GM18498 (cell line): ENCODE measurements around the gene ST6GALNAC5.

Source experiments
- ATAC-seq: cut with Tn5 transposase; IDR thresholded peaks from one replicate; pipeline ENCODE4 v1.9.1; 2021; ENCODE audit warnings: mild to moderate bottlenecking, moderate library complexity; ENCODE audit not compliant: unreplicated experiment

The ST6GALNAC5 gene

GRCh38 chr1:76998582-76999223, 131.4 kb downstream of the ST6GALNAC5 start:
- ATAC-seq = no peak

GRCh38 chr1:77007675-77008074, 140.4 kb downstream of the ST6GALNAC5 start:
- ATAC-seq = no peak

- ATAC-seq = no peak
These were observed 143.7 kb downstream of the ST6GALNAC5 start for GRCh38 chr1:77010937-77011336.

GRCh38 chr1:77012066-77012465, 144.8 kb downstream of the ST6GALNAC5 start:
- no peak for ATAC-seq

DNA sequence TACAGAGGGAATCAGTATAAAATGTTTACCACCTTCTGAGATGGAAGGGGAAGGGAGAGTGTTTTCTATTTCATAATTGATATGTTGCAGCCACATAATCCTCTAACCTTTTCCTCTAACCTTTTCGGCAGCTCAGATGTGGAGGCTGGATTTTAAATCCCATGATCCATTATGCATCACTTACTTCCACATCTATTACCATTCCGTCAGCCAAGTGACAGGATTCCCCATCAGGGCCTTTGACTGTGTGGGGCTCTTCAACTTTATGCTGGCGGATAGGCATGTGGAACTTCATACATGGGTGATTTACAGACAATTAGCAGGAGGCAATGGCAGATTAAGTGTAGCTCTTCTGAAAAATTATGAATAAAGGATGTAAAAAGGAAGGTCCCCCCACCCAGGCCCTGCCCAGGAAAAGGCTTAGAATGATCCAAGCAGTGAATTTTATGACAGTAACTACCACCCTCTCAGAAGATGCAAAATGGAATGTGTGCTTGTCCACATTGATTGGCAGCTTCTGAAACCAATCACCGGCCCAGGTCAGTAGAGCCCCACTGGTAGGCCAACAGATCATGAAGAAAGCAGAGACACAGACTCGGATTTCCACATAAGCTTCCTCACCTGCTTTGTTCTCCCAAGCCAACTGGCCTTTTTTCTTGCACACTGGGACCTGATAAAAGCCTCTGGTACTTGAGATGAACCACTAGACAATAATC, 147.0 kb downstream of the ST6GALNAC5 start:
- ATAC-seq = no peak

DNA sequence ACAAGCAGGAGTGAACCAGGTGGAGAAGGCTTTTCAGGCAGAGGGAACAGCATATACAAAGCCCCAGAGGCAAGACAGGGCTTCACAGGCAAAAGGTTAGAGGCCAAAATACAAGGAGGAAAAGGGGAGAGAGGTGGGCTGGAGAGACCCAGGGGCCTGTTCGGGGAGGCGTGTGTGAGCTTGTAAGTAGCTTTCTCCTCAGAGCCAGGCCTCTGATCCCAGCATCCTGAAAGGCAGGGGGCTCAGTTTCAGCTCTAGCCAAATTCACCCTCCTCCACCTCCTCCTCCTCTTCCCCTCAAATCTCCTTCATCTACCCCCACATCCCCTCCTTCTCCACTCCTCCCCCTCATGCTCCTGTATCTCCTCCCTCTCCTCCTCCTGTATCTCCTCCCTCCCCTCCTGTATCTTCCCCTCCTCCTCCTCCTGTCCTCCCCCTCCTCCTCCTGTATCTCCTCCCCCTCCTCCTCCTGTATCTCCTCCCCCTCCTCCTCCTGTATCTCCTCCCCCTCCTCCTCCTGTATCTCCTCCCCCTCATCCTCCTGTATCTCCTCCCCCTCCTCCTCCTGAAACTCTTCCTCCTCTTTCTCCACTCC, 148.6 kb downstream of the ST6GALNAC5 start:
- ATAC-seq = no peak

GRCh38 chr1:77016386-77016985, 149.2 kb downstream of the ST6GALNAC5 start:
- ATAC-seq = no peak

- ATAC-seq = no peak
These were observed 151.0 kb downstream of the ST6GALNAC5 start for GRCh38 chr1:77018311-77018710.

- no peak for ATAC-seq
These were observed 151.5 kb downstream of the ST6GALNAC5 start for GRCh38 chr1:77018761-77019160.

DNA sequence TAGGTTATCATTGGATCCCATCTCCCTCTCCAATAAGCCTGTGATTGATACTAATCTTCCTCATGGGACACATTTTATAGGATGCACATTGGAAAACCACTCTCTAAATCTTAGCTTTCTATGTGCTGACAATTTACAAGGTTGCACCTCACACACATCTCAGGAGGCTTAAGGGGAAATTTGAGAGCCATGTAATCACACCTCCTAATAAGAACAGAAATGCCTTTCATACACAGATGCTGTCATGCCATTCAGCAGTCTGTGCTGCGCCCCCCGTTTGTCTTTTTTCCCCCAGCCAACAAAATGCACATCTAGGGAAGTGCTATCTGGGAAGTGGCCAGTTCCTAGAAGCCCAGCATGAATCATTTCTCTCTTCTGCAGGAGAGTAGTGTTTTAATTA, 154.5 kb downstream of the ST6GALNAC5 start:
- no peak for ATAC-seq

DNA sequence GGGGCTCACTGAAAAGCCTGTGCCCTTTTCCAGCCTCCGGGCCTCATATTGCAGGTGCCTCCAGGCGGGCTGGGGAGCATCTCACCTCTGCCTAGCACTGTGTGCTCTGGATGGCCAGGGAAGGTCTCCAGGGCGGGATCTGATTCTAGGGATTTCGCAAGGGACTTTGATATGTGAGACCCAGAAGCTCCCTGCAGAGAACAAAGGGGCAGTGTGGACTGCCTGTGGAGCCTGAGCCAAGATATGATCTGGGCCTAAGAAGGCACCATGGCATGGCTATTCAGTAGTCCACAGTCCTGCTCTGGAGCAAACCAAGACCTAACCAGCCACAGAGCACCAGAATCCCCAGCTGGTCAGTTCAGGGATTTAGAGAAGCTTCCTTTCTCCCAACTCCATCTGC, 157.2 kb downstream of the ST6GALNAC5 start:
- no peak for ATAC-seq

DNA sequence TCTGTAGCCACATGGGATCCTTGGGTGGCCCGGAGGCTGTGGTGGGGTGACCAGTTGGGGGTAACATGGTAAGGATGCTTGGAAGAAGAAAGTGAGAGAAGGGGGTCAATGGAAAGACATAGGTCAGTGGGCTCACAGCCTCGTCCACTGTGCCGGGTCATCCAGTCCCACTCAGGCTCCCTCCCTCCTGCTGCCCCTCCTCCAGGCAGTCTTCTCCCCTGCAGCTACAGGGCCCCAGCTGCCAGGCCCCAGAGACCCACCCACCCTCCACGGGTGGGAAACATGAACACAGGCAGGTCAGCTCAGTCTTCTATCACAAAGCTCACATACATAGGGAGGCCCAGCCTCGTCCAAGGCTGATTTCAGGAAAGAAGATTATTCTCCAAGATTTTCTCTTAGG, 158.3 kb downstream of the ST6GALNAC5 start:
- no peak for ATAC-seq

DNA sequence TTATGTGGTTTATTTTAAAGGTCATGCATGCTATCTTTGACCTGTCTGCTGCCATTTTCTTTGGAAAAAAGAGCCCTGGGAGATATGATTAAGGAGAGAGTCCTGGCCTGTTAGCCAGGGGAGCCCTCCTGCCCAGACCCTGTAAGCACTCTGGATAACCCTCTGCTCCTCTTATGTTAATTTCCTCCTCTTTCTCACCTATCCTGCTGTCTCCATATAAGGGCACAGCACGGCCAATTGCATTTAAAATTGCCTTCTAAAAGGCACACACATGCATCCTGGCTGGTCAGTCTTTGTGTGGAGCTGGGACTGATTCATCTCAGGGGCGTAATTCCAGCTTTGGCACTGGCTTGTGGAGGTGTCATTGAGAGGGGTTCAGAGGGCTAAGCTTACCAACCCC, 158.9 kb downstream of the ST6GALNAC5 start:
- no peak for ATAC-seq

DNA sequence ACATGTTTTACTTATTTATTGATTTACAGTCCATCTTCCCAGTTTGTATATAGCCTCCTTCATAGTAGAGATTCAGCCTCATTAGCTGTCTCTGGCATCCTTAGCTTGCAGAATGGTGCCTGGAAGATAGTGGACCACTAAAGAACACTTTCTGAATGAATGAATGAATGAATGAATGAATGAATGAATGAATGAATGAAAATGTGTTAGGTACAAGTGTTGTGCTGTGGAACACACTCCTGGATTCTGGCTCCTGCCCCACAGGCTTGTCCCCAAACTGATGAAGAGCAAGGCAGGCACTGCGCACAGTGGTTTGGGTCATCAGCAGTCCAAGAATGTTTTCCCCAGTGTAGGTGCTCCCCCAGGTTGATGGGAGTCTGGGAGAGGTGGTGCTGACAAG, 159.4 kb downstream of the ST6GALNAC5 start:
- ATAC-seq = no peak

- no peak for ATAC-seq
These were observed 160.6 kb downstream of the ST6GALNAC5 start for GRCh38 chr1:77027847-77028246.

GRCh38 chr1:77030401-77031105, 163.3 kb downstream of the ST6GALNAC5 start:
- ATAC-seq = no peak

DNA sequence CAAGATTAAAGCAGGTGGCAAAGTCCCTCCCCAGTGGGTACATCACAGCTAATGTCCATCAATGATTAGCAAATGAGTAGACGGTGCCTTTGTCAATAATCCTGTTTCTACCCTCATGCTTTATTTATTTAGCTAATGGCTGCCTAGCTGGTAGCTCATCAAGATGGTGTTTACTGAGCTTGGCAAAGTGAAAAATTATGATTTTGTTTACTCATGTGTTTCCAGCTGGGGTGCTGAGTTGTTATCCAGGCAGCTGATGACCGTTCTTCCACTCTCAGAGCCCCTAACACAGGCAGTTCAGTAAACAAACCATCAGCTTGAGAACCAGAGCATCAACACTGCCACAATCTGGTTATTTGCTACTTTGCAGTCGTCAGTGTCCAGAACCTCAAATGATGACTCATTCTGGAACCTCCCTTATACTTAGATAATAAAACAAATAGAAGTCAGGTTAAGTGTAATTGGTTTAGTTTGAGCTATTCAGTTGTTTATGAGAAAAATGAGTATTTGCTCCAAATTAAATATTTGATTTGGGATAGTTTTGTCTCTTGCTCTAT, 163.9 kb downstream of the ST6GALNAC5 start:
- no peak for ATAC-seq

DNA sequence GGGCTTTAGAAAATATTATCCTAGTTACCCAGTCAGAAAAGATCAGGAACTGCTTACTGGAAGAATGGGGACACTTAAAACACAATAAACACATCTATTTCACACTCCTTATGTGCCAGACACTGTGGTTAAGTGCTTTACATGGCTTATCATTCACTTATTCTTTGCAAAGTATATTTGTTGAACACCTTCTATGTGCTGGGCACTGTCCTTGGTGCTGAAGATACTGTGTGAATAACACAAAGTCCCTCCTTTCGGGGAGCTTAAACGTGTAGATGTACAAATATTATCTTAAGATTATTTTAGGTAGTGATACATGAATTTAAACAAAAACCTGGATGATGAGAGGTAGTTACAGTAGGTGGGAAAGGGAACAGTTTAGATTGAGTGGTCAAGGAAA, 169.3 kb downstream of the ST6GALNAC5 start:
- ATAC-seq = no peak

DNA sequence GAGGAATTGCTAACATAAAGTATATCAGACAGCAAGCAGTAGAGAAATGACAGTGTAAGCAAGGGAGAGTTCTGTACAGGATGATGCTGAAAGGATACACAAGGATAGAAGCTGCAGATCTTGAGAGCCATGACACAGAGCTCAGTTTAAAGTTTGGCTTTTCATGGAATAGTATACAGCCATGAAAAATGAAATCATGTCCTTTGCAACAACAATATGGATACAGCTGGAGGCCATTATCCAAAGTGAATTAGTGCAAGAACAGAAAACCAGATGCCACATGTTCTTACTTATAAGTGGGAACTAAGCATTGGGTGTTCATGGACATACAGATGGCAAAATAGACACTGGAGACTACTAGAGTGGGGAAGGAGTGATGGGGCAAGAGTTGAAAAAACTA, 169.8 kb downstream of the ST6GALNAC5 start:
- ATAC-seq = no peak

DNA sequence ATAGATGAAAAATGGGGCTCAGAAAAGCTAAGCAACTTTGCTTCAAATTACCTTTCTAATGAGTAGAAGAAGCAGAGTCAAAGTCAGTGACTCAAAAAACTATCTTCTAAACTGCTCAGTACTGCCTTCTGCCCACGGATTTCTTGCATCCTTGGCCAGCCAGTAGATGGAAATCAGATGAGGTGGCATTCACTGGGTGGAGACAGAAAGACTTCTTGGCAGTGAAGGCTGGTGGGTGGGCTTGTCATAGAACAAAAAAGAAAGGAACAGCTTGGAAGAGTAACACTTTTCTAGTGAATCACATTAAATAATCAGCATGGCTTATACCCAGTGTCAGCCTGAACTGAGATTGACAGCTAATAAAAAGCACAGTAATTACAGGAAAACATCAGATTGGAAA, 170.7 kb downstream of the ST6GALNAC5 start:
- ATAC-seq = no peak

DNA sequence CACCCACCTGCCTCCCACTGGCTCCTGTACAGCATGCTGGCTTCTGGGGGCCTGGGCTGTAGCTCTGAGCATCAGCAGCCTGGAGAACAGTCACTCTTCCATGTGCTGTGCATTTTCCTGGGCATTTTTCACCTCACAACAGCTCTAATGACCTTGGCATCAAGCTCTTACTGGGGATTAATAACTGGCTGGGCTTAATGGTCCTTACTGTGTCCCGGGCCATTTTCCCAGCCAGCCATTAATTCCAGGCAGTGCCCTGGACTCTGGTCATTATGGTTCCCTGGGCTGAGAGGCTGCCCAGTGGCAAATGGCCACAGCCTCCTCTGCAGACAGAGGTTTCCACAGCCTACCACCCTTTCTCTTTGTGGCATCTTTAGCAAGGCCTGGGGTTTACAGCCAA, 171.8 kb downstream of the ST6GALNAC5 start:
- ATAC-seq = no peak
